Peyer's patch (tissue), 4 donors: ENCODE data around the gene SH3RF1. TPM values are rescaled to one million over a fixed set of nuclear protein-coding genes. Genes with fewer than 3 reads are reported as not detected.

ENCODE experiments used
- DNase-seq, 3 donors: peaks; one replicate each; pipeline ENCODE4 v3.0.0-alpha.2; 2017 to 2019
- H3K27ac ChIP-seq, 4 donors: fragments of 200-600 bp; sonication (generic); one replicate each; pipeline ENCODE4 v1.5.1; 2016 to 2019
- H3K27me3 ChIP-seq, 2 donors: fragments of 200-600 bp; sonication (generic); one replicate each; pipeline ENCODE4 v1.5.1; 2019
- H3K36me3 ChIP-seq, 3 donors: fragments of 200-600 bp; sonication (generic); one replicate each; pipeline ENCODE4 v1.5.1; 2016 to 2019
- H3K4me1 ChIP-seq, 4 donors: fragments of 200-600 bp; sonication (generic); one replicate each; pipeline ENCODE4 v1.5.1; 2016 to 2019
- H3K4me3 ChIP-seq, 4 donors: fragments of 200-600 bp; sonication (generic); 1 replicate in 3 of 4; 2 replicates in 1 of 4; pipeline ENCODE4 v1.5.1; 2016 to 2019; ENCODE audit warnings: mild to moderate bottlenecking in 1 of 4
- H3K9me3 ChIP-seq, 4 donors: fragments of 200-600 bp; sonication (generic); one replicate each; pipeline ENCODE4 v1.5.1; 2016 to 2019; ENCODE audit warnings: mild to moderate bottlenecking in 1 of 4
- POLR2A ChIP-seq, 2 donors: fragments of 450-650 bp; IDR thresholded peaks; one replicate each; pipeline ENCODE4 v1.5.1; 2017; ENCODE audit warnings: antibody characterized with exemption in 2 of 2, mild to moderate bottlenecking in 2 of 2, moderate library complexity in 2 of 2
- total RNA-seq, 4 donors: library from RNA; depleted of rRNA; stranded (reverse); fragments of >200 nt; gene quantifications; one replicate each; pipeline ENCODE4 v1.1.0, GENCODE V29; 2016
- TF ChIP-seq, protein P1 (sequence below), 6 experiments: fragments of 450-650 bp in 4 of 6; fragments of 200-600 bp in 2 of 6; sonication (generic) in 1 of 6; IDR thresholded peaks; one replicate each; pipeline ENCODE4 v1.5.1; 2017 to 2019; ENCODE audit warnings: antibody characterized with exemption in 6 of 6, mild to moderate bottlenecking in 3 of 6, moderate library complexity in 1 of 6

The SH3RF1 gene
- total RNA-seq, 4 donors from 2014 or later, result 23.1 to 55.0 (median 48.1) TPM

- H3K27me3 ChIP-seq, result no peaks in the 10 kb centered on the region
- no peak overlapping the region for H3K27ac ChIP-seq
- no peak for TF ChIP-seq POLR2A (IDR thresholded peaks at IDR 0.05)
- TF ChIP-seq, protein P1, sequence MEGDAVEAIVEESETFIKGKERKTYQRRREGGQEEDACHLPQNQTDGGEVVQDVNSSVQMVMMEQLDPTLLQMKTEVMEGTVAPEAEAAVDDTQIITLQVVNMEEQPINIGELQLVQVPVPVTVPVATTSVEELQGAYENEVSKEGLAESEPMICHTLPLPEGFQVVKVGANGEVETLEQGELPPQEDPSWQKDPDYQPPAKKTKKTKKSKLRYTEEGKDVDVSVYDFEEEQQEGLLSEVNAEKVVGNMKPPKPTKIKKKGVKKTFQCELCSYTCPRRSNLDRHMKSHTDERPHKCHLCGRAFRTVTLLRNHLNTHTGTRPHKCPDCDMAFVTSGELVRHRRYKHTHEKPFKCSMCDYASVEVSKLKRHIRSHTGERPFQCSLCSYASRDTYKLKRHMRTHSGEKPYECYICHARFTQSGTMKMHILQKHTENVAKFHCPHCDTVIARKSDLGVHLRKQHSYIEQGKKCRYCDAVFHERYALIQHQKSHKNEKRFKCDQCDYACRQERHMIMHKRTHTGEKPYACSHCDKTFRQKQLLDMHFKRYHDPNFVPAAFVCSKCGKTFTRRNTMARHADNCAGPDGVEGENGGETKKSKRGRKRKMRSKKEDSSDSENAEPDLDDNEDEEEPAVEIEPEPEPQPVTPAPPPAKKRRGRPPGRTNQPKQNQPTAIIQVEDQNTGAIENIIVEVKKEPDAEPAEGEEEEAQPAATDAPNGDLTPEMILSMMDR (IDR thresholded peaks at IDR 0.05), result no peak
- no peak overlapping the region for H3K4me3 ChIP-seq
- DNase-seq, result no peak
- peaks cover 0 to 70% (median 0%) of the 10 kb centered on the region in 3 donors for H3K36me3 ChIP-seq
- peaks cover 0 to 2% (median 0%) of the 10 kb centered on the region in 4 donors for H3K4me1 ChIP-seq
- no peaks in the 10 kb centered on the region for H3K9me3 ChIP-seq
Observed at GRCh38 chr4:169110633-169111032, 160.1 kb downstream of the SH3RF1 start.

DNA sequence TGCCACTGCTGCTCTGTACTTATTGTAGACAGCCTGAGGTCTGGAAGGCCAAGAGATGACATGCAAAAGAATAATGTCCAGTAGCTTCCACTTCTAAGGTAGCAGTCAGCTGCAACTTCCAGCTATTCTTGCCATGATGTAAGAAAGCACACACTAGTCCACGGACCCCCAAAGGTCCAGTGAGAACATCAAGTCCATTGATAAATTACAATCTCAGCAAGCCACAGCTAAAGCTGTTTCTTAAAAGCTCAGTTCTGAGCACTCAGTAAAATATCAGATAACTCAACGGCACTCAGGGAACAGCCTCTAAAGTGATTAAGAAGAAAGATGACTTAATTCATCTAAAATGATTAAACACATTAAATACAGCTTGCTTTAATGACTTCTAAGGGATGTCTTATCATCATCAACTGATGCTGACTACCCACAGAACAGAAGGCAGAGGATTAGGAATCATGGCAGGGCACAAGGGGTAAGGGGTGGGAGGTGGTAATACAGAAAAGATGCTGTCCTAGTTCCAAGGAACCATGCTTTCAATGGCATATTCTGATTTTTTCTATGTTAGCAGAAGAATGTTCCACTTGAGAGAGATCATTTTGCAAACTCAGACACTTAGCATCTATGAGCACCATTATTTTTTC lies 161.6 kb downstream of the SH3RF1 start:
- Histone ChIP-seq H3K27ac (no peak overlapping the region), H3K9me3 (no peaks in the 10 kb centered on the region), H3K36me3 (peaks cover 0 to 72% (median 0%) of the 10 kb centered on the region in 3 donors), H3K4me3 (no peak overlapping the region), H3K27me3 (no peaks in the 10 kb centered on the region), H3K4me1 (no peaks in the 10 kb centered on the region)
- TF ChIP-seq, protein P1 (IDR thresholded peaks at IDR 0.05), result no peak
- TF ChIP-seq POLR2A (IDR thresholded peaks at IDR 0.05), result no peak
- no peak for DNase-seq

GRCh38 chr4:169108303-169108702 lies 162.5 kb downstream of the SH3RF1 start:
- Histone ChIP-seq H3K4me3 (no peak overlapping the region), H3K27me3 (no peaks in the 10 kb centered on the region), H3K9me3 (no peaks in the 10 kb centered on the region), H3K27ac (no peak overlapping the region), H3K36me3 (peaks cover 0 to 65% (median 0%) of the 10 kb centered on the region in 3 donors), H3K4me1 (no peaks in the 10 kb centered on the region)
- no peak for DNase-seq
- TF ChIP-seq, protein P1 (IDR thresholded peaks at IDR 0.05), result no peak
- no peak for TF ChIP-seq POLR2A (IDR thresholded peaks at IDR 0.05)

- peaks cover 0 to 60% (median 0%) of the 10 kb centered on the region in 3 donors for H3K36me3 ChIP-seq
- no peaks in the 10 kb centered on the region for H3K27me3 ChIP-seq
- H3K4me3 ChIP-seq, result no peak overlapping the region
- H3K9me3 ChIP-seq, result no peaks in the 10 kb centered on the region
- no peak for DNase-seq
- no peaks in the 10 kb centered on the region for H3K4me1 ChIP-seq
- TF ChIP-seq POLR2A (IDR thresholded peaks at IDR 0.05), result no peak
- TF ChIP-seq, protein P1 (IDR thresholded peaks at IDR 0.05), result no peak
- no peak overlapping the region for H3K27ac ChIP-seq
Observed at GRCh38 chr4:169107528-169107927, 163.2 kb downstream of the SH3RF1 start.

DNA sequence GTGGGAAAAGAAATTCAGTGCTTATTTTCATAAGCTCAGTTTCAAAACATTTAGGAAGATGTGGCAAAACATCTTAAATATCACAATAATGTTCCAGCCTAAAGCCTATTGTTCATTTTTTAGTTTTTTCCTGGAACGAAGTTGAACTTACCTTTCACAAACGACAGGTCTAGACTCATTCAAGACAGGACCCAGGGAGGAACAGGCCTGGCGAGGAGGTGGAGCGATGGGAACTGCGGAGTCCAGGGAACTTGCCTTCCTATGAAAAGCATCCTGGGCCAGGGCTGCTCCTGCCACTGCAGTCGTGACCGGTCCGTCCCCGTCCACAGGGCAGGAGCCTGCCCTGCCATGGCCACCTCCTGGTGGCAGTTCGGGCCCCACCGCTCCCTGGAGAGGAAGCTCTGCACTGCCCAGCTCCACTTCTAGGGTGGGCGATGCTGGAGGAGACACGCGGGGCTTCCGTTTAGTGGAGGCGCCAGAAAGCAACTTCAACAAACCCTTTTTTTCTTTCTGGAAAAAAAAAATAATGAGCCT lies 164.0 kb downstream of the SH3RF1 start:
- H3K4me1 ChIP-seq, result no peaks in the 10 kb centered on the region
- no peak for DNase-seq
- TF ChIP-seq, protein P1 (IDR thresholded peaks at IDR 0.05), result no peak
- TF ChIP-seq POLR2A (IDR thresholded peaks at IDR 0.05), result no peak
- no peak overlapping the region for H3K4me3 ChIP-seq
- H3K27ac ChIP-seq, result no peak overlapping the region
- no peaks in the 10 kb centered on the region for H3K27me3 ChIP-seq
- no peaks in the 10 kb centered on the region for H3K9me3 ChIP-seq
- peaks cover 0 to 60% (median 0%) of the 10 kb centered on the region in 3 donors for H3K36me3 ChIP-seq
